ENCODE measurements around the gene KRT4.
"Not testable (repeated sequence)": the region's sequence is repeated elsewhere in the genome, so short reads cannot be mapped to it uniquely, and the experiment has no call there.

Gene KRT4

GRCh38 chr12:52807544-52808470 is 6.1 kb downstream of the KRT4 start:
- no peak for DNase-seq

GRCh38 chr12:52806821-52807543 is 6.9 kb downstream of the KRT4 start:
- DNase-seq: no peak

- no peak for DNase-seq
Observed at GRCh38 chr12:52806169-52806811, 7.6 kb downstream of the KRT4 start.

GRCh38 chr12:52805739-52806138 is 8.2 kb downstream of the KRT4 start:
- no peak for DNase-seq

GRCh38 chr12:52805000-52805399 is 8.9 kb downstream of the KRT4 start:
- DNase-seq: no peak

GRCh38 chr12:52802442-52802841 is 11.5 kb downstream of the KRT4 start:
- no peak for DNase-seq

GRCh38 chr12:52801773-52802172 is 12.1 kb downstream of the KRT4 start:
- no peak for DNase-seq

GRCh38 chr12:52800259-52800917 is 13.5 kb downstream of the KRT4 start:
- DNase-seq: no peak

GRCh38 chr12:52799505-52800211 is 14.3 kb downstream of the KRT4 start:
- DNase-seq: no peak

GRCh38 chr12:52798671-52799504 is 15.0 kb downstream of the KRT4 start:
- no peak for DNase-seq

- no peak for DNase-seq
Observed at GRCh38 chr12:52798003-52798670, 15.8 kb downstream of the KRT4 start.

- no peak for DNase-seq
Observed at GRCh38 chr12:52797529-52797894, 16.4 kb downstream of the KRT4 start.

- no peak for DNase-seq
Observed at GRCh38 chr12:52796839-52797528, 16.9 kb downstream of the KRT4 start.

- no peak for DNase-seq
Observed at GRCh38 chr12:52796429-52796794, 17.5 kb downstream of the KRT4 start.

GRCh38 chr12:52795694-52796428 is 18.1 kb downstream of the KRT4 start, which contains the start of gene KRT3:
Gene KRT3, minus strand, starts transcription at chr12:52796117. Its CDS starts 75 bp downstream, at chr12:52796042.
- no peak for DNase-seq

- DNase-seq: not testable (repeated sequence)
Observed at GRCh38 chr12:52795332-52795674, 18.6 kb downstream of the KRT4 start.

- DNase-seq: no peak
Observed at GRCh38 chr12:52794479-52795331, 19.2 kb downstream of the KRT4 start.

GRCh38 chr12:52792185-52793029 is 21.5 kb downstream of the KRT4 start:
- no peak for DNase-seq

Data from stimulated activated naive CD4-positive, alpha-beta T cell treated with Interleukin-2 at 50 U/mL for 16 hours (primary cell).